ENCODE data around the gene TXNIP.
A peak's percentile ranks its signal among the peaks of the same experiment; 100 is the strongest.

Gene TXNIP

GRCh38 chr1:145985502-145986439 is 10.6 kb downstream of the TXNIP start:
- DNase-seq = no peak

- DNase-seq = no peak
Measured at GRCh38 chr1:145985129-145985501, 11.3 kb downstream of the TXNIP start.

GRCh38 chr1:145983960-145984830 is 12.2 kb downstream of the TXNIP start:
- DNase-seq = no peak

- DNase-seq = no peak
Measured at GRCh38 chr1:145983206-145983675, 13.1 kb downstream of the TXNIP start.

- no peak for DNase-seq
Measured at GRCh38 chr1:145982010-145982723, 14.2 kb downstream of the TXNIP start.

- no peak for DNase-seq
Measured at GRCh38 chr1:145980457-145980994, 15.9 kb downstream of the TXNIP start.

GRCh38 chr1:145979746-145980456 is 16.5 kb downstream of the TXNIP start:
- no peak for DNase-seq

- peak; percentile 96 for DNase-seq
Measured at GRCh38 chr1:145978854-145979745, 17.3 kb downstream of the TXNIP start.

GRCh38 chr1:145978471-145978853 is 17.9 kb downstream of the TXNIP start:
- DNase-seq = no peak

GRCh38 chr1:145977486-145978470 is 18.6 kb downstream of the TXNIP start:
- peak; percentile 86 for DNase-seq

- DNase-seq = no peak
Measured at GRCh38 chr1:145977016-145977415, 19.4 kb downstream of the TXNIP start.

- no peak for DNase-seq
Measured at GRCh38 chr1:145975216-145975615, 21.2 kb downstream of the TXNIP start.

- DNase-seq = no peak
Measured at GRCh38 chr1:145974721-145975120, 21.7 kb downstream of the TXNIP start.

- DNase-seq = no peak
Measured at GRCh38 chr1:145972580-145972979, 23.8 kb downstream of the TXNIP start.

- DNase-seq = no peak
Measured at GRCh38 chr1:145967288-145967687, 29.1 kb downstream of the TXNIP start.

GRCh38 chr1:145965119-145965744 is 31.1 kb downstream of the TXNIP start:
- DNase-seq = no peak

GRCh38 chr1:145964328-145965118 is 31.9 kb downstream of the TXNIP start, which contains the start of the genes ANKRD34A and POLR3GL:
Gene ANKRD34A, minus strand, starts transcription at chr1:145964575. Its CDS starts 2,816 bp downstream, at chr1:145961759.
Gene POLR3GL, plus strand, starts transcription at chr1:145964690. Its CDS starts 10,176 bp downstream, at chr1:145974866.
- DNase-seq = peak; percentile 97

All from activated CD4-positive, alpha-beta T cell treated with anti-CD3 and anti-CD28 coated beads, Interleukin-2, amount 50 U/mL, for 16 hours (primary cell).